ENCODE results near the gene BRSK2. TPM values are rescaled to one million over a fixed set of nuclear protein-coding genes. Genes with fewer than 3 reads are reported as not detected.
A peak's percentile ranks its signal among the peaks of the same experiment; 100 is the strongest.
"Not testable (repeated sequence)": the region's sequence is repeated elsewhere in the genome, so short reads cannot be mapped to it uniquely, and the experiment has no call there.

BRSK2 gene
- total RNA-seq, 6 donors from 2014 or later = 0.11 to 0.54 (median 0.25) TPM; not detected in 2

- H3K27me3 ChIP-seq = no peaks in the 10 kb centered on the region
- no peak for TF ChIP-seq CTCF (IDR thresholded peaks at IDR 0.05)
- no peak for TF ChIP-seq EP300 (IDR thresholded peaks at IDR 0.05)
- ATAC-seq (ENCODE audit: low FRiP score in 2 of 2) (no peak), DNase-seq (no peak)
- no peak overlapping the region for H3K27ac ChIP-seq
- no peak overlapping the region for H3K4me3 ChIP-seq
- H3K4me1 ChIP-seq = no peaks in the 10 kb centered on the region
- WGBS, 2 donors = 42 to 56% methylated on average over 14 of the region's 14 CpGs
- H3K36me3 ChIP-seq = no peaks in the 10 kb centered on the region
- H3K9me3 ChIP-seq = no peaks in the 10 kb centered on the region
Measured at GRCh38 chr11:1356007-1356435, 33.7 kb upstream of the BRSK2 start.

GRCh38 chr11:1356478-1356960 lies 33.2 kb upstream of the BRSK2 start:
- ATAC-seq (ENCODE audit: low FRiP score in 2 of 2) = no peak
- WGBS, 2 donors = 87 to 90% methylated on average over 13 of the region's 13 CpGs
- H3K9me3 ChIP-seq = no peaks in the 10 kb centered on the region

GRCh38 chr11:1358286-1358685 lies 31.4 kb upstream of the BRSK2 start:
- no peaks in the 10 kb centered on the region for H3K36me3 ChIP-seq
- TF ChIP-seq POLR2A (IDR thresholded peaks at IDR 0.05) = no peak
- no peak for TF ChIP-seq CTCF (IDR thresholded peaks at IDR 0.05)
- TF ChIP-seq EP300 (IDR thresholded peaks at IDR 0.05) = no peak
- no peak for TF ChIP-seq POLR2AphosphoS5 (IDR thresholded peaks at IDR 0.05)
- no peak overlapping the region for H3K4me3 ChIP-seq
- no peaks in the 10 kb centered on the region for H3K9me3 ChIP-seq
- no peak overlapping the region for H3K27ac ChIP-seq
- 42 to 45% methylated on average over 10 to 16 of the region's 16 CpGs for WGBS, 2 donors
- peak in 1 of 2 donors; percentile 48 for ATAC-seq (ENCODE audit: low FRiP score in 2 of 2)
- no peaks in the 10 kb centered on the region for H3K27me3 ChIP-seq
- DNase-seq = peak in 1 of 2 donors; percentile 76
- H3K4me1 ChIP-seq = no peaks in the 10 kb centered on the region

More at GRCh38 chr11:1356478-1356960, 33.2 kb upstream of the BRSK2 start:
- H3K4me3 ChIP-seq = no peak overlapping the region
- H3K27ac ChIP-seq = no peak overlapping the region
- no peak for DNase-seq
- H3K27me3 ChIP-seq = no peaks in the 10 kb centered on the region
- no peaks in the 10 kb centered on the region for H3K4me1 ChIP-seq
- TF ChIP-seq CTCF (IDR thresholded peaks at IDR 0.05) = no peak
- TF ChIP-seq POLR2AphosphoS5 (IDR thresholded peaks at IDR 0.05) = no peak
- TF ChIP-seq POLR2A (IDR thresholded peaks at IDR 0.05) = no peak
- TF ChIP-seq EP300 (IDR thresholded peaks at IDR 0.05) = no peak
- no peaks in the 10 kb centered on the region for H3K36me3 ChIP-seq

GRCh38 chr11:1358931-1359330 lies 30.8 kb upstream of the BRSK2 start:
- H3K9me3 ChIP-seq; H3K27ac ChIP-seq; H3K36me3 ChIP-seq; H3K4me1 ChIP-seq; ATAC-seq (ENCODE audit: low FRiP score in 2 of 2); H3K27me3 ChIP-seq; H3K4me3 ChIP-seq; DNase-seq: not testable (repeated sequence)
- WGBS, 2 donors = 87 to 90% methylated on average over 17 of the region's 17 CpGs

GRCh38 chr11:1359556-1359955 lies 30.2 kb upstream of the BRSK2 start:
- no peak for DNase-seq

GRCh38 chr11:1360181-1360834 lies 29.4 kb upstream of the BRSK2 start:
- H3K9me3 ChIP-seq = peaks cover 0 to 9% (median 0%) of the 10 kb centered on the region in 4 donors
- WGBS, 2 donors = 84 to 92% methylated on average over 8 to 18 of the region's 20 CpGs
- H3K27ac ChIP-seq = no peak overlapping the region
- H3K27me3 ChIP-seq = no peaks in the 10 kb centered on the region
- DNase-seq (no peak), ATAC-seq (ENCODE audit: low FRiP score in 2 of 2) (no peak)
- H3K36me3 ChIP-seq = no peaks in the 10 kb centered on the region
- no peaks in the 10 kb centered on the region for H3K4me1 ChIP-seq
- no peak overlapping the region for H3K4me3 ChIP-seq
- TF ChIP-seq EP300 (IDR thresholded peaks at IDR 0.05) = no peak
- TF ChIP-seq POLR2AphosphoS5 (IDR thresholded peaks at IDR 0.05) = no peak
- no peak for TF ChIP-seq CTCF (IDR thresholded peaks at IDR 0.05)
- TF ChIP-seq POLR2A (IDR thresholded peaks at IDR 0.05) = no peak

More at GRCh38 chr11:1359556-1359955, 30.2 kb upstream of the BRSK2 start:
- Histone ChIP-seq H3K4me1 (no peaks in the 10 kb centered on the region), H3K27me3 (no peaks in the 10 kb centered on the region), H3K36me3 (no peaks in the 10 kb centered on the region), H3K27ac (no peak overlapping the region), H3K4me3 (no peak overlapping the region), H3K9me3 (peaks cover 0 to 2% (median 0%) of the 10 kb centered on the region in 4 donors)
- TF ChIP-seq POLR2AphosphoS5 (IDR thresholded peaks at IDR 0.05) = no peak
- ATAC-seq (ENCODE audit: low FRiP score in 2 of 2) = no peak
- WGBS, 2 donors = 82 to 89% methylated on average over 3 to 16 of the region's 16 CpGs

All from upper lobe of left lung (tissue), 6 donors.